ENCODE data around the gene TREM2.

DNA sequence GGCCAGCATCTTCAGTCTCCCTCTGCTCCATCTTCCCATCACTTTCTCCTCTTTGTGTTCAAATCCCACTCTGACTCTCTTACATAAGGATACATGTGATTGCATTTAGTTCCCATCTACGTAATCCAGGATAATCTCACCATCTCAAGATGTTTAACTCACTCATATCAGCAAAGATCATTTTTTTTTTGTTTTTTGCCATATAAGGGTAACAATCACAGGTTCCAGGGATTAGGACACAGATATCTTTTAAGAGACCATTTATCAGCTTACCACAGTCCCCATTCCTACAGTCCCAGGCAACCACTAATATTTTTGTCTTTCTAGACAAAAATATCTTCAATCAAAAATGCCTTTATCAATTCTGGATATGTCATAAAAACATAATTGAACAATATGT, 41.2 kb upstream of the TREM2 start:
- TF ChIP-seq CTCF (IDR thresholded peaks at IDR 0.05), result no peak
- TF ChIP-seq POLR2A (IDR thresholded peaks at IDR 0.05), result no peak
